HG03571 (cell line): ENCODE measurements around the gene CDR2.
"Not testable (repeated sequence)": the region's sequence is repeated elsewhere in the genome, so short reads cannot be mapped to it uniquely, and the experiment has no call there.

ENCODE experiments used
- ATAC-seq: cut with Tn5 transposase; IDR thresholded peaks from one replicate; pipeline ENCODE4 v1.9.1; 2021; ENCODE audit not compliant: unreplicated experiment

The CDR2 gene

DNA sequence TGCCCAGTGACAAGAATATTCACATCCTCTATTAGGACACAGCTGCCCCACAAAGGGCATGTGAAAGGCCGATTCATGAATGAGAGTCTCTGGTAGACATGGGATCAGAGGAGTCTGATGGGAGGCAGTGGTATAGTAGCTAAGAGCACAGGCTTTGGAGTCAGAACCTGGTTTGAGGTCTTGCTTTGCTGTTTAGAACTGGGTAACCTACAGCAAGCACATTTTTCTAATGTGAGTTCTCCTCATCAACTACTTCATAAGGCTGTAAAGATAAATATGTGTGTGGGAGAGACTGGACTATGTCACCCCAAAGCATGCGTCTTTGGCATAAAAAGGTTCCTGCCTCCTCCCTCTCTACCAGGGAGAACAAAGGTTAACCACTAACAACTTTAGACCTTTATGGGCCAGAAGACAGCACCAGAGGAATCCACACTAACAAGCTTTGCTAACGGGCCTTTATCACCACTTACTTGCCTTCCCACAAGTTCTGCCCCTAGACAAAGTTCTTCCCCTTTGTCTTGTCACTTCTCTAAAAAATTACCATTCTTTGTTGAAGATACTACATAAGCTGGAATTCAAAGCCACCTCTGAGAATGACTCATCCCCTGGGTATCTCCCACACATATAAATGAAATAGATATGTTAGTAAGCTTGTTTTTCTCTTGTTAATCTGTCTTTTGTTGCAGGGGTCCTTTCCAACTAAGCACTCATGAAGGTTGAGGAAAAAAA, 21.1 kb downstream of the CDR2 start:
- ATAC-seq = no peak

DNA sequence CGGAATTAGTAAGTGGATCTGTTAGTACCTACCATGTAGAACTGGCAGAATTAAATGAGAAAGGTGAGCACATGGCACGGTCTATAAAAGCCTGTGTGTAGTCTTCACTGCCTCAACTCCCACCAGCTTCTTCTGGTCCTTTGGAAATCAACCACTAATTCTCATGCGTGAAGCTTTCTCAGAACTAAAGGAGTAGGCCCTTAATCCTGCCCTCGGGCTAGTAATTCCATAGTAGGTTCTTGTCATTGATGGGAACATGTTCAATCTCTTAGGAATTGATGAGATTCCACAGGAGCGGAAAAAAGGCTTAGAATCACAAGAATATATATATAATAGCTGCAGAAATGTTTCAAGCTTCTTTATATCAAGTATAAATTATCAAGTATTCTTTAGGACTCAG, 21.7 kb downstream of the CDR2 start:
- no peak for ATAC-seq

DNA sequence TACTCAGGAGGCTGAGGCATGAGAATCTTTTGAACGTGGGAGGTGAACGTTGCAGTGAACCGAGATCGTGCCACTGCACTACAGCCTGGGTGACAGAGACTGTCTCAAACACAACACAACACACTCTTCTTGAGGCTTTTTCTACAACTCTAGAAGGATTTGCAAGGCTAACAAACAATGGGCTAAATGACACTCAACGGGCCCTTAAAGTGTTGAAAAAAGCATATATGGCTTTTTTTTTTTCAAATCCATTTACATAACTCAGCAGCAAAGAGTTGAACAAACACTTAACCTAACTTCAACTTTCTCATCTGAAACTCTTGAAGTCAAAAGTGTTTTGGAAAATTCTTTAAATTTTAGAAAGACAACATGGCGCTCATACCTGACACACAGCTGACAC, 22.3 kb downstream of the CDR2 start:
- ATAC-seq = no peak

DNA sequence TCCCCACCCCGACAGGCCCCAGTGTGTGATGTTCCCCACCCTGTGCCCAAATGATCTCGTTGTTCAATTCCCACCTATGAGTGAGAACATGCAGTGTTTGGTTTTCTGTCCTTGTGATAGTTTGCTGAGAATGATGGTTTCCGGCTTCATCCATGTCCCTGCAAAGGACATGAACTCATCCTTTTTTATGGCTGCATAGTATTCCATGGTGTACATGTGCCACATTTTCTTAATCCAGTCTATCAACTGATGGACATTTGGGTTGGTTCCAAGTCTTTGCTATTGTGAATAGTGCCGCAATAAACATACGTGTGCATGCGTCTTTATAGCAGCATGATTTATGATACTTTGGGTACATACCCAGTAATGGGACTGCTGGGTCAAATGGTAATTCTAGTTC, 23.4 kb downstream of the CDR2 start:
- ATAC-seq = not testable (repeated sequence)

GRCh38 chr16:22348291-22348690, 26.1 kb downstream of the CDR2 start:
- ATAC-seq = no peak

DNA sequence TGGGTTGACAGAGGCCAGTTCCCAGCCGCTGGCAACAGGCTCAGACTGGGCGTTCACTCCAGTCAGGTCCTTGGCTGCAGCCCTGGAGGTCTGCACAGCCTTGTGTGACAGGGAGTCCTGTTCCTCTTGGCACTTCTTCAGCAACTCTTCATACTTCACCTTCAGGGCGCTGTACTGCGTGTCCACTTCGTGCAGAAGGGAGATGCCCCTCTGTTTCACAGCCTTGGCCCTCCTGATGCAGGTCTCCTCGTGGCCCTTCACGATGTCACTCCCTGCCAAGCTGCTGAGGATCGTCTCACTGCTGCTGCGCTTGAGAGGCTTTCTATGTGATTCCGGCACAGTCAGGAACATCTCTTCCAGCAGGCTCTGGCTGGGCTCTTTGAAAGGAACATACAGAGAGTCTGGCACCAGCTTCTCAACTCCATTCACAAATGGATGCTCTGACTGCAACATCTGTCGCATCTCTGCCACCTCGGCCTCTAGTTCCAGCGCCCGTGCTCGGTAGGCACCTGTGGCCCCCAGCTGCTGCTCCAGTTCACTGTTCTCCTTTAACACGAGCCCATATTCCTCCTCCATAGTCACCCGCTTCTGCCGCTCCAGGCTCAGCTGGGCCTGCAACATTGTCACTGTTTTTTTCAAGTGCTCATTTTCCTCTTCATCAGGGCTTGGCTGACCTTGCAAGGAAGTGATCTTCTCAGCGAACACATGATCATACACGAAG, 27.2 kb downstream of the CDR2 start:
- ATAC-seq = no peak

DNA sequence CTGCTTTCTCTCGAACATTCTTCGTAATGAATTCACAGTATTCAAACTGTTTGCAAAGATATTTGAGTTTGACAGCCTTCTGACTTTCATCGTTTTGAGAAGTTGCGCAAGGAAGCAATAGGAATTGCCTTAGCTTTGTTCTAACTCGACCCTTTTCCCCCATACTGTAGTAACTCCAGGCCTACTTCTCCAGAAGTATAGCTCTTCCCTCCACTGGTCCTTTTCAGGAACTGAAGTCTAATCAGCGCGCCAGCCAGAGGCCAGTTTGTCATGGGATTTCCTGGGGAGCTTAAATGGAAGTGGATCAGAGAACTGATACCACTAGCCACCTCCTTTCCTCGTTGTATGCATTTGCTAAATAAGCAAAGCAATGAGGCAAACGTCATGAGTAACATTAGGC, 27.9 kb downstream of the CDR2 start:
- ATAC-seq = no peak

- ATAC-seq = no peak
Measured at GRCh38 chr16:22342082-22342481, 32.3 kb downstream of the CDR2 start.

- ATAC-seq = no peak
Measured at GRCh38 chr16:22340945-22341344, 33.5 kb downstream of the CDR2 start.

DNA sequence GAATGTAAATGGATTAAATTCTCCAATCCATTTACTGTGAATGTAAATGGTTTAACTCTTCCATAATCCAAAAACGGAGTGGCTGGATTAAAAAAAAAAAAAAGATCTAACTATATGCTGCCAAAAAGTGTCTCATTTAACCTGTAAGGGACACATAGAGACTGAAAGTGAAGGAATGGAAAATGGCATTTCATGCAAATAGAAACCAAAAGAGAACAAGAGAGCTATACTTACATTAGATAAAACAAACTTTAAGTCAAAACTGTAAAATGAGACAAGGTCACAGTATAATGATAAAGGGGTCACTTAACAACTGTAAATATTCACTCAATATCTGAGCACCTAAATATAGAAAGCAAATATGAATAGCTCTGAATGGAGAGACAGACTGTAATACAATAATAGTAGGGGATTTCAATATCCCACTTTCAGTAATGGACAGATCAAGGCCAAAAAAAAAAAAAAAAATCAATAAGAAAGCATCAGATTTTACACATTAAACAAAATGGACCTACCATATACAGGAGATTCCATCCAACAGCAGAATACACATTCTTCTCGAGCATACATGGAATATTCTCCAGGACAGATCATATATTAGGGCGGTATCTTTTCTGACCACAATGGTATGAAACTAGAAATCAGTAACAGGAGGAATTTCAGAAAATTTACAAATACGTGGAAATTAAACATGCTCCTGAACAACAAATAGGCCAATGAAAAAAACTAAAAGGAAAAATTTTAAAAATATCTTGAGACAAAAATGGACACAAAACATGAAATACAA, 36.4 kb downstream of the CDR2 start:
- no peak for ATAC-seq

GRCh38 chr16:22337045-22337444, 37.4 kb downstream of the CDR2 start:
- no peak for ATAC-seq

- no peak for ATAC-seq
Measured at GRCh38 chr16:22336581-22336980, 37.8 kb downstream of the CDR2 start.

- ATAC-seq = no peak
Measured at GRCh38 chr16:22335668-22336246, 38.7 kb downstream of the CDR2 start.

DNA sequence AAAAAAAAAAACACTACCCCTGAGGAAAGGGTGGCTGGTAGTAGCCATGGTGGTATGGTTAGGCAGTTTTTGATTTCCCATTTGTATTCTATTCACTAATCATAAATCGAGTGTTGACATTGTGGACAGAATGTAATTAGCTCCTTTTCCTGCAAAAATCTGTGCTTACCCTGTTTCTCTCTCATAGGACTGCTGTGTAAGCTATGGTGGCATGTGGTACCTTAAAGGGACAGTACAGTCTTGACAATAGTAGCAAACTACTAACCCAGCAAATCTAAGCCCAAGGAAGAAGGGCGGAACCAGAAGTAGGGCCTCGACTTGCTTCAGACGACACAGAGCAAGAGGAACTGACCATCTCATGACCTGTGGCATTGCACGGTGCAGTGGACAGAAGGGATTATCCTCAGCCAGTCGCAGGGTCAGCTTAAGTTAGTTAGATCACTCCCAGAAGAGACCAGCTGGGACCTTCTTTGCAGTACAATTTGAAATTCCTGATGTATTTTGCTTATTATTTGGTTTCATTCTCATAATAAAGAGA, 40.9 kb downstream of the CDR2 start:
- ATAC-seq = no peak

GRCh38 chr16:22330326-22330725, 44.1 kb downstream of the CDR2 start:
- no peak for ATAC-seq

GRCh38 chr16:22329199-22329695, 45.2 kb downstream of the CDR2 start:
- no peak for ATAC-seq

- ATAC-seq = no peak
Measured at GRCh38 chr16:22328081-22328725, 46.2 kb downstream of the CDR2 start.

DNA sequence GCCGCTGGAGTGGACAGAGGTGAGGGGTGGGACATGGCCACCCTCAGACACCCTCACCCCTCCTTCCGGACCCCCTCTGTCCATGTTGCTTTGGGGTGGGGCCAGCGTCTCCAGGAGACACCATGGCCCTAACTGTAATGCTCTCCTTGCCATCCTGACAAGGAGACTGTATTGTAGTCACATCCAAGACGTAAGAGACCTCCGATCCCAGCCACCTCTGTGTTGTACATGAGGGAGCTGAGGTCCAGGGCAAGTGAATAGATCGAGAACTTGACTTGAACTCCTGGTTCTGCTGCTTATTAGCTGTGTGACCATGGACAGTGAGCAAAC, 47.0 kb downstream of the CDR2 start:
- ATAC-seq = no peak

- ATAC-seq = no peak
Measured at GRCh38 chr16:22326771-22327445, 47.5 kb downstream of the CDR2 start.

GRCh38 chr16:22326369-22326652, 48.1 kb downstream of the CDR2 start:
- ATAC-seq = no peak
